Peyer's patch (tissue), 4 donors: ENCODE data around the gene MAGI2.

Experiments used
- POLR2A ChIP-seq, 2 donors: fragments of 450-650 bp; IDR thresholded peaks; one replicate each; pipeline ENCODE4 v1.5.1; 2017; ENCODE audit warnings: antibody characterized with exemption in 2 of 2, mild to moderate bottlenecking in 2 of 2, moderate library complexity in 2 of 2
- TF ChIP-seq, protein P1 (sequence below), 6 experiments: fragments of 450-650 bp in 4 of 6; fragments of 200-600 bp in 2 of 6; sonication (generic) in 1 of 6; IDR thresholded peaks; one replicate each; pipeline ENCODE4 v1.5.1; 2017 to 2019; ENCODE audit warnings: antibody characterized with exemption in 6 of 6, mild to moderate bottlenecking in 3 of 6, moderate library complexity in 1 of 6

DNA sequence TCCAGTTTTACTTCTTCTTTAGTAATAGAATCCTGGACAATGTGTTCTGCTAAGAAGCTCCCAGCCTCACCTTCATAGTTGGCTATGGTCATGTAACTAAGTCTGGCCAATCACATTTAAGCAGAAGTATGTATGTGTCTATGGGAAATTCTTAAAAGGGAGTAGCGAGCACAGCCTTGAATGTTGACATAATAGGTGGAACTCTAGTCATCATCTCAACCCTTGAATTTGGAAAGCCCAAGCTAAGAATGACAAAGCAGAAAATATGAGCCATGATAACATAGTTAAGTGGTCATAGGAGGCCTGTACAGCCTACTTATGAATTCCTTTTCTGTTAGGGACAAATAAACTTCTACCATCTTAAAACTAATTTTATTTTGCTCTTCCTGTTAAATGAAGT is 134.1 kb downstream of the MAGI2 start:
- TF ChIP-seq, protein P1, sequence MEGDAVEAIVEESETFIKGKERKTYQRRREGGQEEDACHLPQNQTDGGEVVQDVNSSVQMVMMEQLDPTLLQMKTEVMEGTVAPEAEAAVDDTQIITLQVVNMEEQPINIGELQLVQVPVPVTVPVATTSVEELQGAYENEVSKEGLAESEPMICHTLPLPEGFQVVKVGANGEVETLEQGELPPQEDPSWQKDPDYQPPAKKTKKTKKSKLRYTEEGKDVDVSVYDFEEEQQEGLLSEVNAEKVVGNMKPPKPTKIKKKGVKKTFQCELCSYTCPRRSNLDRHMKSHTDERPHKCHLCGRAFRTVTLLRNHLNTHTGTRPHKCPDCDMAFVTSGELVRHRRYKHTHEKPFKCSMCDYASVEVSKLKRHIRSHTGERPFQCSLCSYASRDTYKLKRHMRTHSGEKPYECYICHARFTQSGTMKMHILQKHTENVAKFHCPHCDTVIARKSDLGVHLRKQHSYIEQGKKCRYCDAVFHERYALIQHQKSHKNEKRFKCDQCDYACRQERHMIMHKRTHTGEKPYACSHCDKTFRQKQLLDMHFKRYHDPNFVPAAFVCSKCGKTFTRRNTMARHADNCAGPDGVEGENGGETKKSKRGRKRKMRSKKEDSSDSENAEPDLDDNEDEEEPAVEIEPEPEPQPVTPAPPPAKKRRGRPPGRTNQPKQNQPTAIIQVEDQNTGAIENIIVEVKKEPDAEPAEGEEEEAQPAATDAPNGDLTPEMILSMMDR (IDR thresholded peaks at IDR 0.05): no peak
- TF ChIP-seq POLR2A (IDR thresholded peaks at IDR 0.05): no peak
